ENCODE measurements around the gene C4B. TPM values are rescaled to one million over a fixed set of nuclear protein-coding genes. Genes with fewer than 3 reads are reported as not detected.

Gene C4B
- total RNA-seq, 2 experiments from 2014 or later: 3.0 to 4.0 TPM

DNA sequence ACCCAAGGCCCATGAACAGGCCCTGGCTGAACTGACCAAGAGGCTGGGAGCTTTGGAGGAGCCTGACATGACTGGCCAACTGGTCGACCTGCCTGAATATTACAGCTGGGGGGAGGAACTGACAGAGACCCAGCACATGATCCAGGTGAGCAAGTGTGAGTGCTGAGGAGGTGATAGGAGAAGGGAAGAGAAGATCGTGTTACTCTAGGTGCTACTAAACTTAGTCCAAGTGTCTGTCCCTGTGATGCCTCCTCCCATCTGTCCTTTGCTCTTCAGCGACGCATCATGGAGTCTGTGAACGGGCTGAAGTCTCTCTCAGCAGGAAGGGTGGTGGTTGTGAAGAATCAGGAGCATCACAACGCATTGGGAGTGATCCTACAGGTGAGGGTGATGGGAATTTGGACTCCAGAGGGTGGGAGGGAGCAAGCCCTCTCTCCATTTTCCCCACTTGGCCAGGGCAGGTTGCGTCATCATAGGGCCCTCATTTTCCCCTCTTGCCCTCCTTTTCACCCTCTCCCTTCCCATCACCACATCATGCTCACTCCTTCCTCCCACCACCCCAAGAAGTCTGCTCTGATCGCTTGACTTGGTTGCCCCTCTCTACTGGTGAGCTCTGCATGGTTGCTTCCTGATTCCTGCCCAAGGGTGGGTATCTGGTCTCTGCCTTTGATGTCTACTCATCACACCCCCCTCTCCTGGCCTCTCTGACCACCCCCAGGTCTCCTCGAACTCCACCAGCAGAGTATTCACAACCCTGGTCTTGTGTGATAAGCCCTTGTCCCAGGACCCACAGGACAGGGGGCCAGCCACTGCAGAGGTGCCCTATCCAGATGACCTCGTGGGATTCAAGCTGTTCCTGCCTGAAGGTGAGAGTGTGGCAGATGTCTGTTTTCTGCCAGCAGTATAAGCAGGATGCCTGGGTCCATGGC is 47.3 kb upstream of the C4B start:
- TF ChIP-seq, protein P1, sequence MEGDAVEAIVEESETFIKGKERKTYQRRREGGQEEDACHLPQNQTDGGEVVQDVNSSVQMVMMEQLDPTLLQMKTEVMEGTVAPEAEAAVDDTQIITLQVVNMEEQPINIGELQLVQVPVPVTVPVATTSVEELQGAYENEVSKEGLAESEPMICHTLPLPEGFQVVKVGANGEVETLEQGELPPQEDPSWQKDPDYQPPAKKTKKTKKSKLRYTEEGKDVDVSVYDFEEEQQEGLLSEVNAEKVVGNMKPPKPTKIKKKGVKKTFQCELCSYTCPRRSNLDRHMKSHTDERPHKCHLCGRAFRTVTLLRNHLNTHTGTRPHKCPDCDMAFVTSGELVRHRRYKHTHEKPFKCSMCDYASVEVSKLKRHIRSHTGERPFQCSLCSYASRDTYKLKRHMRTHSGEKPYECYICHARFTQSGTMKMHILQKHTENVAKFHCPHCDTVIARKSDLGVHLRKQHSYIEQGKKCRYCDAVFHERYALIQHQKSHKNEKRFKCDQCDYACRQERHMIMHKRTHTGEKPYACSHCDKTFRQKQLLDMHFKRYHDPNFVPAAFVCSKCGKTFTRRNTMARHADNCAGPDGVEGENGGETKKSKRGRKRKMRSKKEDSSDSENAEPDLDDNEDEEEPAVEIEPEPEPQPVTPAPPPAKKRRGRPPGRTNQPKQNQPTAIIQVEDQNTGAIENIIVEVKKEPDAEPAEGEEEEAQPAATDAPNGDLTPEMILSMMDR (IDR thresholded peaks at IDR 0.05): no peak
- Histone ChIP-seq H3K4me1 (ENCODE audit: insufficient read depth, low read length) (peaks cover 21% of the 10 kb centered on the region), H3K27me3 (ENCODE audit: control insufficient read depth in 1 of 2, insufficient read depth in 2 of 2, low read length in 2 of 2) (no peaks in the 10 kb centered on the region), H3K9me3 (ENCODE audit: control insufficient read depth in 1 of 2, insufficient read depth in 1 of 2, low read length in 2 of 2) (no peaks in the 10 kb centered on the region), H3K27ac (ENCODE audit: low read depth in 1 of 2, low read length in 2 of 2) (no peak overlapping the region), H3K36me3 (ENCODE audit: insufficient read depth, low read length) (peaks cover 81% of the 10 kb centered on the region), H3K4me3 (ENCODE audit: low read length) (no peak overlapping the region)
- Mint-ChIP-seq H3K4me1 (ENCODE audit: low read depth) (peaks cover 17% of the 10 kb centered on the region), H3K27ac (peak overlapping the region; percentile 58), H3K27me3 (peaks cover 6% of the 10 kb centered on the region), H3K36me3 (ENCODE audit: low read depth) (peaks cover 92% of the 10 kb centered on the region), H3K9me3 (no peaks in the 10 kb centered on the region), H3K4me3 (no peak overlapping the region)
- ATAC-seq (ENCODE audit: poor library complexity) (no peak), DNase-seq (no peak)
- ChIA-PET POLR2A (interaction anchor here (6.7 kb wide), 1 partner anchor 9 kb away, joined by 102 read pairs; the partner anchor contains the start of genes NELFE and SKIC2), CTCF (no interaction called here)
- intact Hi-C loops (cut with DNase I, micrococcal nuclease): no loop called here

DNA sequence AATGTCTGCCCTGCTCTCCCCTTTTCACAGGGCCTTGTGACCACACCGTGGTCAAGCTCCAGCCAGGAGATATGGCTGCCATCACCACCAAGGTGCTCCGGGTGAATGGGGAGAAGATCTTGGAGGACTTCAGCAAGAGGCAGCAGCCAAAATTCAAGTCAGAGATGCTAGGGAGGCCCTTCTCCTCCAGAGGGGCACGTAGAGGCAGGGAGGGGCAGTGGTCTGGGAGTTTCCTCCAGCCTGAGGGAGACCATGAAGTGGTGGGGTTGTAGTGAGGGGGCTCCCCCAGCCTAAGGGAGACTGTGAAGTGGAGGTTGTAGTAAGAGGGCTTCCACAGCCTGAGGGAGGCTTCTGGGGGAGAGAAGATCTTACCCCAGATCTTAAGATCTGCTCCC is 46.7 kb upstream of the C4B start:
- TF ChIP-seq, protein P1 (IDR thresholded peaks at IDR 0.05): no peak
- Histone ChIP-seq H3K4me3 (ENCODE audit: low read length) (no peak overlapping the region), H3K27ac (ENCODE audit: low read depth in 1 of 2, low read length in 2 of 2) (no peak overlapping the region), H3K4me1 (ENCODE audit: insufficient read depth, low read length) (peaks cover 27% of the 10 kb centered on the region), H3K27me3 (ENCODE audit: control insufficient read depth in 1 of 2, insufficient read depth in 2 of 2, low read length in 2 of 2) (no peaks in the 10 kb centered on the region), H3K36me3 (ENCODE audit: insufficient read depth, low read length) (peaks cover 75% of the 10 kb centered on the region), H3K9me3 (ENCODE audit: control insufficient read depth in 1 of 2, insufficient read depth in 1 of 2, low read length in 2 of 2) (no peaks in the 10 kb centered on the region)
- peak overlapping the region; percentile 58 for H3K27ac Mint-ChIP-seq
- peaks cover 6% of the 10 kb centered on the region for H3K27me3 Mint-ChIP-seq
- intact Hi-C loops (cut with DNase I, micrococcal nuclease): no loop called here
- DNase-seq (no peak), ATAC-seq (ENCODE audit: poor library complexity) (no peak)
- CTCF ChIA-PET: no interaction called here
- POLR2A ChIA-PET: interaction anchor here (6.7 kb wide), 1 partner anchor 10 kb away, joined by 102 read pairs; the partner anchor contains the start of genes NELFE and SKIC2
- H3K4me1 Mint-ChIP-seq (ENCODE audit: low read depth): peaks cover 24% of the 10 kb centered on the region
- peaks cover 92% of the 10 kb centered on the region for H3K36me3 Mint-ChIP-seq (ENCODE audit: low read depth)
- no peaks in the 10 kb centered on the region for H3K9me3 Mint-ChIP-seq
- no peak overlapping the region for H3K4me3 Mint-ChIP-seq

- Histone ChIP-seq H3K9me3 (ENCODE audit: control insufficient read depth in 1 of 2, insufficient read depth in 1 of 2, low read length in 2 of 2) (no peaks in the 10 kb centered on the region), H3K4me1 (ENCODE audit: insufficient read depth, low read length) (peaks cover 31% of the 10 kb centered on the region), H3K4me3 (ENCODE audit: low read length) (no peak overlapping the region), H3K27me3 (ENCODE audit: control insufficient read depth in 1 of 2, insufficient read depth in 2 of 2, low read length in 2 of 2) (no peaks in the 10 kb centered on the region), H3K36me3 (ENCODE audit: insufficient read depth, low read length) (peaks cover 71% of the 10 kb centered on the region), H3K27ac (ENCODE audit: low read depth in 1 of 2, low read length in 2 of 2) (no peak overlapping the region)
- no peak for DNase-seq
- ChIA-PET POLR2A (interaction anchor here (6.7 kb wide), 1 partner anchor 10 kb away, joined by 102 read pairs; the partner anchor contains the start of genes NELFE and SKIC2), CTCF (no interaction called here)
- H3K4me1 Mint-ChIP-seq (ENCODE audit: low read depth): peaks cover 28% of the 10 kb centered on the region
- no peaks in the 10 kb centered on the region for H3K9me3 Mint-ChIP-seq
- no peak for ATAC-seq (ENCODE audit: poor library complexity)
- TF ChIP-seq, protein P1 (IDR thresholded peaks at IDR 0.05): no peak
- peaks cover 6% of the 10 kb centered on the region for H3K27me3 Mint-ChIP-seq
- peak overlapping the region; percentile 45 for H3K4me3 Mint-ChIP-seq
- H3K36me3 Mint-ChIP-seq (ENCODE audit: low read depth): peaks cover 92% of the 10 kb centered on the region
- intact Hi-C loops (cut with DNase I, micrococcal nuclease): no loop called here
- peak overlapping the region; percentile 58 for H3K27ac Mint-ChIP-seq
These were observed 46.3 kb upstream of the C4B start for GRCh38 chr6:31968326-31968725.
